WTC11 (cell line): ENCODE measurements around the gene RANBP3. TPM values are rescaled to one million over a fixed set of nuclear protein-coding genes. Genes with fewer than 3 reads are reported as not detected.
"Not testable (repeated sequence)": the region's sequence is repeated elsewhere in the genome, so short reads cannot be mapped to it uniquely, and the experiment has no call there.

ENCODE experiments used
- ATAC-seq: fragments of 200-7000 bp; cut with Tn5 transposase; 2 replicates; pipeline ENCODE4 v1.10.0; 2021; ENCODE audit warnings: mild to moderate bottlenecking, moderate library complexity
- CTCF ChIA-PET: fragments of 300-600 bp; sonication (Branson Sonifier 250); formaldehyde crosslinking; loops from one replicate; lab custom pipeline; 2021; ENCODE audit warnings: antibody characterized with exemption; lab: Charles Lee
- POLR2A ChIA-PET: fragments of 350-600 bp; sonication (Branson Sonifier 250); formaldehyde crosslinking; loops from one replicate; lab custom pipeline; 2021; ENCODE audit warnings: antibody characterized with exemption; lab: Charles Lee
- DNase-seq: peaks from one replicate; pipeline ENCODE4 v3.0.0; 2021; ENCODE audit warnings: low spot score
- H3K27ac Mint-ChIP-seq: 2 replicates; pipeline ENCODE4 v1.8.0; 2021; ENCODE audit warnings: mixed read lengths
- H3K27me3 Mint-ChIP-seq: 2 replicates; pipeline ENCODE4 v1.8.0; 2021; ENCODE audit warnings: low read depth, mild to moderate bottlenecking, moderate library complexity, mixed read lengths
- H3K36me3 Mint-ChIP-seq: 2 replicates; pipeline ENCODE4 v1.8.0; 2021; ENCODE audit warnings: mixed read lengths
- H3K4me1 Mint-ChIP-seq: 2 replicates; pipeline ENCODE4 v1.8.0; 2022; ENCODE audit warnings: mixed read lengths
- H3K4me3 Mint-ChIP-seq: 2 replicates; pipeline ENCODE4 v1.8.0; 2021; ENCODE audit warnings: mild to moderate bottlenecking, moderate library complexity, mixed read lengths
- H3K9me3 Mint-ChIP-seq: 2 replicates; pipeline ENCODE4 v1.8.0; 2021; ENCODE audit warnings: mixed read lengths
- ARID4B ChIP-seq: sonication (generic); formaldehyde crosslinking; IDR thresholded peaks from 2 replicates; pipeline ENCODE4 v1.8.0; 2023; ENCODE audit warnings: missing genetic modification reagents, mild to moderate bottlenecking, borderline replicate concordance
- CBFB ChIP-seq: sonication (generic); formaldehyde crosslinking; IDR thresholded peaks from 2 replicates; pipeline ENCODE4 v1.8.1; 2022; ENCODE audit warnings: mild to moderate bottlenecking, low read depth, missing genetic modification reagents
- ELF4 ChIP-seq: sonication (generic); formaldehyde crosslinking; IDR thresholded peaks from 2 replicates; pipeline ENCODE4 v1.8.1; 2022; ENCODE audit warnings: low read depth, mild to moderate bottlenecking, moderate library complexity, missing genetic modification reagents
- FOXK1 ChIP-seq: sonication (generic); formaldehyde crosslinking; IDR thresholded peaks from 2 replicates; pipeline ENCODE4 v1.8.0; 2022; ENCODE audit warnings: mild to moderate bottlenecking, moderate library complexity, missing genetic modification reagents
- GABPB1 ChIP-seq: sonication (generic); formaldehyde crosslinking; IDR thresholded peaks from 2 replicates; pipeline ENCODE4 v1.8.1; 2023; ENCODE audit warnings: mild to moderate bottlenecking, missing genetic modification reagents
- JUN ChIP-seq: sonication (generic); formaldehyde crosslinking; IDR thresholded peaks from 2 replicates; pipeline ENCODE4 v1.8.0; 2023; ENCODE audit warnings: mild to moderate bottlenecking, missing genetic modification reagents
- KAT7 ChIP-seq: sonication (generic); formaldehyde crosslinking; IDR thresholded peaks from 2 replicates; pipeline ENCODE4 v1.8.1; 2023; ENCODE audit warnings: missing genetic modification reagents, mild to moderate bottlenecking, borderline replicate concordance
- PRRX2 ChIP-seq: fragments of 250-450 bp; sonication (Bioruptor Pico); IDR thresholded peaks from 2 replicates; pipeline ENCODE4 v1.8.0; 2021; ENCODE audit warnings: mild to moderate bottlenecking
- ZNF121 ChIP-seq: sonication (generic); formaldehyde crosslinking; IDR thresholded peaks from 2 replicates; pipeline ENCODE4 v1.8.0; 2023; ENCODE audit warnings: missing genetic modification reagents
- ZNF232 ChIP-seq: sonication (generic); formaldehyde crosslinking; IDR thresholded peaks from 2 replicates; pipeline ENCODE4 v1.8.0; 2022; ENCODE audit warnings: mild to moderate bottlenecking, missing genetic modification reagents
- ZNF281 ChIP-seq: sonication (generic); formaldehyde crosslinking; IDR thresholded peaks from 2 replicates; pipeline ENCODE4 v1.8.0; 2023; ENCODE audit warnings: mild to moderate bottlenecking, missing genetic modification reagents
- total RNA-seq: library from RNA; stranded (reverse); gene quantifications from 3 replicates; pipeline ENCODE4 v1.2.3, GENCODE V29; 2021
- TF ChIP-seq, protein P1 (sequence below): sonication (generic); formaldehyde crosslinking; IDR thresholded peaks from 2 replicates; pipeline ENCODE4 v1.8.0; 2022; ENCODE audit warnings: mild to moderate bottlenecking, missing genetic modification reagents
- TF ChIP-seq, protein P2 (sequence below): sonication (generic); formaldehyde crosslinking; IDR thresholded peaks from 2 replicates; pipeline ENCODE4 v1.8.1; 2023; ENCODE audit warnings: mild to moderate bottlenecking, missing genetic modification reagents, moderate library complexity

Gene RANBP3
- total RNA-seq, 1 experiment from 2014 or later, result 76.3 TPM

GRCh38 chr19:5889288-5889971, 88.5 kb downstream of the RANBP3 start:
- H3K27me3 Mint-ChIP-seq, result peaks cover 33% of the 10 kb centered on the region
- CTCF ChIA-PET, result interaction anchor here (0.5 to 4.5 kb wide), 8 partner anchors 8 to 85 kb away, joined by 3 to 66 read pairs (median 4); partner anchors contain the start of genes NDUFA11 and NRTN
- H3K4me1 Mint-ChIP-seq, result 0 out of 2 replicates have a peak, but pooled peaks cover 3% of the 10 kb centered on the region
- no peak for TF ChIP-seq ZNF281
- TF ChIP-seq JUN, result no peak
- TF ChIP-seq, protein P1, sequence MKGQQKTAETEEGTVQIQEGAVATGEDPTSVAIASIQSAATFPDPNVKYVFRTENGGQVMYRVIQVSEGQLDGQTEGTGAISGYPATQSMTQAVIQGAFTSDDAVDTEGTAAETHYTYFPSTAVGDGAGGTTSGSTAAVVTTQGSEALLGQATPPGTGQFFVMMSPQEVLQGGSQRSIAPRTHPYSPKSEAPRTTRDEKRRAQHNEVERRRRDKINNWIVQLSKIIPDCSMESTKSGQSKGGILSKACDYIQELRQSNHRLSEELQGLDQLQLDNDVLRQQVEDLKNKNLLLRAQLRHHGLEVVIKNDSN (CRISPR knock-in tag), result no peak
- TF ChIP-seq KAT7 (CRISPR knock-in tag), result no peak
- TF ChIP-seq GABPB1 (CRISPR knock-in tag), result no peak
- TF ChIP-seq, protein P2, sequence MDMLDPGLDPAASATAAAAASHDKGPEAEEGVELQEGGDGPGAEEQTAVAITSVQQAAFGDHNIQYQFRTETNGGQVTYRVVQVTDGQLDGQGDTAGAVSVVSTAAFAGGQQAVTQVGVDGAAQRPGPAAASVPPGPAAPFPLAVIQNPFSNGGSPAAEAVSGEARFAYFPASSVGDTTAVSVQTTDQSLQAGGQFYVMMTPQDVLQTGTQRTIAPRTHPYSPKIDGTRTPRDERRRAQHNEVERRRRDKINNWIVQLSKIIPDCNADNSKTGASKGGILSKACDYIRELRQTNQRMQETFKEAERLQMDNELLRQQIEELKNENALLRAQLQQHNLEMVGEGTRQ (CRISPR knock-in tag), result no peak
- no peak for TF ChIP-seq CBFB (CRISPR knock-in tag)
- TF ChIP-seq ARID4B, result no peak
- no peak for TF ChIP-seq ZNF232
- no peak for TF ChIP-seq ELF4 (CRISPR knock-in tag)
- TF ChIP-seq ZNF121 (CRISPR knock-in tag), result no peak
- no peak for TF ChIP-seq PRRX2 (CRISPR knock-in tag)
- no peak for TF ChIP-seq FOXK1 (CRISPR knock-in tag)
- no peaks in the 10 kb centered on the region for H3K9me3 Mint-ChIP-seq
- no peak overlapping the region for H3K4me3 Mint-ChIP-seq
- no peak overlapping the region for H3K27ac Mint-ChIP-seq
- DNase-seq, result no peak
- POLR2A ChIA-PET, result no interaction called here
- H3K36me3 Mint-ChIP-seq, result no peaks in the 10 kb centered on the region
- ATAC-seq, result no peak

DNA sequence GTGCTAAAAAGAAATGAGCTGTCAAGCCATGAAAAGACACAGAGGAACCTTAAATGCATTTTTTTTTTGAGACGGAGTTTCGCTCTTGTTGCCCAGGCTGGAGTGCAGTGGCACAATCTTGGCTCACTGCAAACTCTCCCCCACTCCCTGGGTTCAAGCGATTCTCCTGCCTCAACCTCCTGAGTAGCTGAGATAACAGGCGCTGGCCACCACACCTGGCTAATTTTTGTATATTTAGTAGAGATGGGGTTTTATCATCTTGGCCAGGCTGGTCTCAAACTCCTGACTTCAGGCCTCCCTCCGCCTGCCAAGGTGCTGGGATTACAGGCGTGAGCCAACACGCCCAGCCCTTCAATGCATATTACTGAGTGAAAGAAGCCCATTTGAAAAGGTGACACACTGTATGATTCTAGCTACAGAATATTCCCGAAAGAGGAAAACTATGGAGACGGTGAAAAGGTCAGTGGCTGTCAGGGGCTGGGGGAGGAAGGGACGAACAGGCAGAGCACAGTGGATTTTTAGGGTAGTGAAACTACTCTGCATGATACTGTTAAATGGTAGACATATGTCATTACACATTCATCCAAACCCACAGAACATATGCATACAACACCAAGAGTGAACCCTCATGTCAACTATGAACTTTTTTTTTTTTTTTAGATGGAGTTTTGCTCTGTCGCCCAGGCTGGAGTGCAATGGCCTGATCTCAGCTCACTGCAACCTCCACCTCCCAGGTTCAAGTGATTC, 93.7 kb downstream of the RANBP3 start:
- H3K36me3 Mint-ChIP-seq, H3K9me3 Mint-ChIP-seq, H3K27ac Mint-ChIP-seq, H3K4me3 Mint-ChIP-seq, POLR2A ChIA-PET, DNase-seq, ATAC-seq: not testable (repeated sequence)
- peaks cover 29% of the 10 kb centered on the region for H3K27me3 Mint-ChIP-seq
- H3K4me1 Mint-ChIP-seq, result peaks cover 11% of the 10 kb centered on the region
- CTCF ChIA-PET, result interaction anchor here (1.2 kb wide), 1 partner anchor 80 kb away, joined by 5 read pairs; no protein-coding TSS in a partner anchor

DNA sequence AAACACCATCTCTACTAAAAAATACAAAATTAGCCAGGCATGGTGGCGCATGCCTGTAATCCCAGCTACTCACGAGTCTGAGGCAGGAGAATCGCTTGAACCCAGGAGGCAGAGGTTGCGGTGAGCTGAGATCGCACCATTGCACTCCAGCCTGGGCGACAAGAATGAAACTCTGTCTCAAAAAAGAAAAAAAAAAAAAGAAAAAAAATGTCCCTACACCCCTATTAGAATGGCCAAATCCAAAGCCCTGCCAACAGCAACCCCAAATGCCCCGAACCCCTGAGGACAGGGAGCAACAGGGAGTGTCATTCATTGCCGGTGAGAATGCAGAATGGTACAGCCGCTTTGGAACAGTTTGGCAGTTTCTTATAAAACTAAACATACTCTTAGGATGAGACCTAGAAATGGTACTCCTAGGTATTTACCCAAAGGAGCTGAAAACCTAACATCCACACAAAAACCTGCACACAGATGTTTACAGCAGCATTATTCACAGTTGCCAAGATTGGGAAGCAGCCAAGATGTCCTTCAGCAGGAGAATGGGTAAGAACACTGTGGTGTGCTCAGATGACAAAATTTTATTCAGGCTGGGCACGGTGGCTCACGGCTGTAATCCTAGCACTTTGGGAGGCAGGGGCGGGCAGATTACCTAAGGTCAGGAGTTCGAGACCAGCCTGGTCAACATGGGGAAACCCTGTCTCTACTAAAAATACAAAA, 94.6 kb downstream of the RANBP3 start:
- ATAC-seq, H3K9me3 Mint-ChIP-seq, H3K4me3 Mint-ChIP-seq, DNase-seq, H3K36me3 Mint-ChIP-seq, H3K27ac Mint-ChIP-seq, POLR2A ChIA-PET: not testable (repeated sequence)
- CTCF ChIA-PET, result interaction anchor here (0.6 to 1.3 kb wide), 5 partner anchors 13 to 151 kb away, joined by 3 to 5 read pairs (median 4); partner anchors contain the start of gene NRTN
- Mint-ChIP-seq H3K27me3 (peaks cover 25% of the 10 kb centered on the region), H3K4me1 (peaks cover 11% of the 10 kb centered on the region)
